GM10266 (cell line): ENCODE measurements around the gene KRT85.

Experiments used
- DNase-seq: peaks from one replicate; pipeline ENCODE4 v3.0.0; 2012; ENCODE audit errors: extremely low spot score
- CTCF ChIP-seq: IDR thresholded peaks from 2 replicates; pipeline ENCODE4 v1.5.1; 2012; ENCODE audit warnings: mild to moderate bottlenecking, low read depth; ENCODE audit not compliant: control insufficient read depth, insufficient read depth; ENCODE audit errors: missing control alignments

The KRT85 gene

GRCh38 chr12:52407918-52408317, 40.6 kb upstream of the KRT85 start:
- DNase-seq, result no peak
- no peak for TF ChIP-seq CTCF

GRCh38 chr12:52405922-52406385, 38.7 kb upstream of the KRT85 start, which contains the start of gene KRT82:
Gene KRT82 (minus strand): TSS chr12:52406335. CDS start chr12:52406277, 58 bp downstream.
- TF ChIP-seq CTCF, result no peak
- DNase-seq, result no peak

- no peak for DNase-seq
- no peak for TF ChIP-seq CTCF
Measured at GRCh38 chr12:52404951-52405350, 37.7 kb upstream of the KRT85 start.

GRCh38 chr12:52403561-52403960, 36.3 kb upstream of the KRT85 start:
- no peak for DNase-seq

GRCh38 chr12:52402873-52403540, 35.7 kb upstream of the KRT85 start:
- DNase-seq, result no peak

More at GRCh38 chr12:52403561-52403960, 36.3 kb upstream of the KRT85 start:
- no peak for TF ChIP-seq CTCF

GRCh38 chr12:52402377-52402776, 35.1 kb upstream of the KRT85 start:
- no peak for TF ChIP-seq CTCF
- no peak for DNase-seq

More at GRCh38 chr12:52402873-52403540, 35.7 kb upstream of the KRT85 start:
- TF ChIP-seq CTCF, result no peak

- TF ChIP-seq CTCF, result no peak
- DNase-seq, result no peak
Measured at GRCh38 chr12:52401926-52402325, 34.6 kb upstream of the KRT85 start.
